ENCODE measurements around the gene PIAS2.

- TF ChIP-seq CTCF (IDR thresholded peaks at IDR 0.05) (no peak), POLR2A (IDR thresholded peaks at IDR 0.05) (no peak)
Measured at GRCh38 chr18:46958209-46958608, 40.9 kb upstream of the PIAS2 start.
